IPS DF 4.7 (cell line): Measurements from ENCODE around the gene MPHOSPH10.
A peak's percentile ranks its signal among the peaks of the same experiment; 100 is the strongest.
"Not testable (repeated sequence)": the region's sequence is repeated elsewhere in the genome, so short reads cannot be mapped to it uniquely, and the experiment has no call there.

Experiments
- DNase-seq: peaks from one replicate; pipeline ENCODE4 v3.0.0-alpha.2; 2013; ENCODE audit warnings: low spot score; ENCODE audit errors: extremely low read depth

The MPHOSPH10 gene, protein sequence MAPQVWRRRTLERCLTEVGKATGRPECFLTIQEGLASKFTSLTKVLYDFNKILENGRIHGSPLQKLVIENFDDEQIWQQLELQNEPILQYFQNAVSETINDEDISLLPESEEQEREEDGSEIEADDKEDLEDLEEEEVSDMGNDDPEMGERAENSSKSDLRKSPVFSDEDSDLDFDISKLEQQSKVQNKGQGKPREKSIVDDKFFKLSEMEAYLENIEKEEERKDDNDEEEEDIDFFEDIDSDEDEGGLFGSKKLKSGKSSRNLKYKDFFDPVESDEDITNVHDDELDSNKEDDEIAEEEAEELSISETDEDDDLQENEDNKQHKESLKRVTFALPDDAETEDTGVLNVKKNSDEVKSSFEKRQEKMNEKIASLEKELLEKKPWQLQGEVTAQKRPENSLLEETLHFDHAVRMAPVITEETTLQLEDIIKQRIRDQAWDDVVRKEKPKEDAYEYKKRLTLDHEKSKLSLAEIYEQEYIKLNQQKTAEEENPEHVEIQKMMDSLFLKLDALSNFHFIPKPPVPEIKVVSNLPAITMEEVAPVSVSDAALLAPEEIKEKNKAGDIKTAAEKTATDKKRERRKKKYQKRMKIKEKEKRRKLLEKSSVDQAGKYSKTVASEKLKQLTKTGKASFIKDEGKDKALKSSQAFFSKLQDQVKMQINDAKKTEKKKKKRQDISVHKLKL

DNA sequence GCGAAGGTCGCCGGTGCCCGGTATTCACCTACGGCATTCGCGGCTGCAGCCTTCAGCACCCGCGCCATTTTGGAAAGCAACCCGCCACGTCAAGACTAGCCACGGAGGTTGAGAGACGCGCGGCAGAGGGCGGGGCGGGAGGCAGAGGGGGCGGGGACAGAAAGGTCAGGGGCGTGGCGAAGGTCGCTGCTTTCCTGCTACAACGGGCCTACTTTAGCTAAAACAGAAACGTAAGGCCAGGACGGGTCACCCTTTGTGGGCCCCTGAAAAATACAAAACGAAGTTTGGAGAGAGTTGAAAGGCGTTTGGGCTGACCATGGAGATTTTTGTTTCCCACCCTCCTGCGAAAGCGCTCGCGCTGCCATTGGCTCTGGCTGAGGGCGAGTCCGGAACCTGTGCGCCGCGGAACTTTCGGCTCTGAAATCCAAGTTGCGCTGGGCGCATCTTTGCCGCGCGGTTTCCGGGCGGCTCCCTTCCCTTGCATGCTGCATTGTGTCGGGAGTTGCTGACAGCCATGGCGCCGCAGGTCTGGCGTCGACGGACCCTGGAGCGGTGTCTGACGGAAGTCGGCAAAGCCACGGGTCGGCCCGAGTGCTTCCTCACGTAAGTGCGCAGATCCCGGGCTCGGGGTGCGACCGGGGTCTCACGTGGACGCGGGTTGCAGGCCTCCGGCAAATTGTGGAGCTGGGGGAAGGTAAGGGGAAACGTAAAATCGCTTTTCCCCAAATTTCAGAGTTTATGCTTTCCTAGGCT, at the start of gene MPHOSPH10, which contains the start of gene MCEE:
TSS of gene MPHOSPH10 (plus strand) at position 483 of the 753 bp plus-strand sequence. CDS start at position 515, 32 bp downstream.
TSS of gene MCEE (minus strand) at position 78 of the 753 bp plus-strand sequence. CDS start at position 68, 10 bp downstream.
- no peak for DNase-seq

DNA sequence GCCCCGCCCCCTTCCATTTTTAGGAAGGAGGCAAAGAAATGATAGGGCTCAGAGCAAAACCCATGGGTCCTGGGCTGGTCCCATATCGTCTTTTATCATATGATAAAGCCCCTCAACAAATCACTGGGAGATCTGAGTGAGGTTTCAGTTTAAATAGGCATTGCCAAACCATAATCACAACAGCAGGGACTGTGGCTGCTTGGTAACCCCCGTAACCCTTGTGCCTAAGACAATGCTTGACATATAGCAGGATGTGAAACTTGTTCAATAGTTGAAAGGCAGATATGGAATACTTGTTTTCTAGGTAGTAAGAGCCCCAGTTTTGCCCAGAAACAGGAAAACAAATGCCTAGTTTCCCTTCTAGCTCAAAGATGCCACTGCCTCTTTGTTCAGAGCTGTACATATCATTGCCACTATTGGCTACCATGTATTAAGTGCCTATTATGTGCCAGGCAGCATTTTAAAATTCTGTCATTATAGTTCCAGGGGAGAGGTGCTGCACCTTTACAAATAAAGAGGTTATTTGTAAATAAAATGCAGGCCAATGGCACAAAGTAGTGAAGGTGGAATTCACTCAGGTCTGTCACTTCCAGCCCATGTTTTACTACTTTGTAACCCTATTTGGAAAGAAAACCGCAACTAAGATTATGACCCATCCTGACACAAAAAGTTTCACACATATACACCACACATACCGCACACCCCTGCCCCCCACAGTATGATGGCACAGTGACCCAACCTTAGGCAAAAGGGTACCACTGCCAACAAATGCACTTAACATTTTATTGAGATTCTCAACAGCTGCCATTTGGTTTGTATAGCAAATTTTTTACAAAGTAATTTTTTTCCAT, 47.8 kb upstream of the MPHOSPH10 start:
- no peak for DNase-seq

DNA sequence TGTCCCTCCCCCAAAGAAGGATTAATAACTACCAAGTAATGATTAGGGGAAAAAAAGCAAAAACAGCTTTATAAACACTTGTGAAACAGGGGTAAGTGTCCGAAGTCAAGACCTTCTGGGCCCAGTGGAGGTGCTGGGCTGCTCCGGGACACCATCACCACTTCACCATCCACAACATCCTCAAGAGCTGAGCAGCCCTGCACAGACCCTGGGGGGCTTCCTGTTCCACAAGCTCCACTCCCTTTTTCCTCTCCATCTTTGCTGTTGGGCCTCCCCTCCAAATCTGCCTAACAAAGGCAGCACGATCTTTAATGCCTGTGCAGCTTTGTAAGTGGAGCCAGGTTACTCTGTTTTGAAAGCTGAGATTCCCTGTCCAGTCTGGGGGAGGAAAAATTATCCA, 47.1 kb upstream of the MPHOSPH10 start:
- DNase-seq = not testable (repeated sequence)

DNA sequence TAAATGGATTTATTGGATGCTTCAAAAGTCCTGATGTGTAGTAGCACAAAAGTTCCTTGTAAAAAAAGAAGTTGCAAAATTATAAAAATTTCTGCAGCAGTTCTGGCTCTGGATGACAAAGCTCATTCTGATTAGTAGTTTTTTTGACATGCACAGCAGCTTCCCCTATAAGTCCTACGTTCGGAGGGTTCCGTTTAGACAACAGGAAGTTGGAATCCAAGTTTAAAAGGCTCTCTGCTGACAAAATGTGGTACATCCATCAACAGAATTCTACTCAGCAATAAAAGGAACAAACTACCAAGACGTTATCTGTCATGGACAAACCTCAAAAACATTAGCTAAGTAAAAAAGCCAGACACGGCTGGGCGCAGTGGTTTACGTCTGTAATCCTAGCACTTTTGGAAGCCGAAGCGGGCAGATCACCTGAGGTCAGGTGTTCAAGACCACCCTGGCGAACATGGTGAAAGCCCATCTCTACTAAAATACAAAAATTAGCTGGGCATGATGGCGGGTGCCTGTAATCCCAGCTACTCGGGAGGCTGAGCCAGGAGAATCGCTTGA, 46.6 kb upstream of the MPHOSPH10 start:
- DNase-seq = not testable (repeated sequence)

DNA sequence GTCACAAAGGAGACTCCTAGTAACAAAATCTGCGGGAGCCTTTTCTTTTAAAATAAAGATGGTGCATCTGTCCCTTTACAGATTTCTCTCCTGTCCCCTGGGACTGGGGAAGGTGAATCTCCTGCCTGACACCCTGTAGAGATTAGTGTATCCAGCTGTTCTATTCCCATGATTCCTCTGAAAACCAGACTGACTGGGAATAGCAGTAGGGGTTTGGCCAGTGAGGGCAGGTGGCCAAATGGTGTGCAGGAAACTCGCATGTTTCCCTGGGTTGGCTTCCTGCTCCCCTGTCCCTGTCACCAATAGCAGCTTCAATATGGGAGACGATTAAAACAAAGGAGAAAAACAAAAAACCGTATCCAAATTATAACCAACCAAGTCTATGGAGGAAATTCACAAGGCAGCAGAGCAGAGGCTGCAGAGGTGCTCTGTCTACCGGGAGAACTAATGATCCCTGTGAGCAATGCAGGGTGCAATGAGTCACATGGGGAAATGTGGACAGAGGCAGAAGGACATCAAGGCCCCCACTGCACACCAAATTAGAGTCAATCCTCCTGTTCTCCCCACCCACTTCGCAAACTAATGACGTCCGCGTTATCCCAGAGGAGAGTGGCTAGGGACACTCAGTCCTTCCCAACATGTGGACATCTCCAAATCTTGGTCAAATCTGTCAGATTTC, 45.0 kb upstream of the MPHOSPH10 start:
- not testable (repeated sequence) for DNase-seq

DNA sequence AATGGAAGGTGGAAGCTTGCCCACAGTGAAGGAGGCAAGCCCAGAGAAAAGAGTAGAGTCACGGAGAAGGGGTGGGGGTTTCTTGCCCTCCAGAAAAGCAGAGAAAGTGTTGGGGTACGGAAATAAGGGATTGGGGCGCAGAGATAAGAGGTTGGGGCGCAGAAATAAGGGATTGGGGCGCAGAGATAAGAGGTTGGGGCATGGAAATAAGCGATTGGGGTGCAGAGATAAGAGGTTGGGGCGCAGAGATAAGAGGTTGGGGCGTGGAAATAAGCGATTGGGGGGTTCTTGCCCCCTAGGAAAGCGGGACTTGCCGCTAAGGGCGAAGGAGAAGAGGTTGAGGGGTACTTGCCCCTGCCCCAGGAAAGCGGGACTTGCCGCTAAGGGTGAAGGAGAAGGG, 41.0 kb upstream of the MPHOSPH10 start:
- DNase-seq = not testable (repeated sequence)

DNA sequence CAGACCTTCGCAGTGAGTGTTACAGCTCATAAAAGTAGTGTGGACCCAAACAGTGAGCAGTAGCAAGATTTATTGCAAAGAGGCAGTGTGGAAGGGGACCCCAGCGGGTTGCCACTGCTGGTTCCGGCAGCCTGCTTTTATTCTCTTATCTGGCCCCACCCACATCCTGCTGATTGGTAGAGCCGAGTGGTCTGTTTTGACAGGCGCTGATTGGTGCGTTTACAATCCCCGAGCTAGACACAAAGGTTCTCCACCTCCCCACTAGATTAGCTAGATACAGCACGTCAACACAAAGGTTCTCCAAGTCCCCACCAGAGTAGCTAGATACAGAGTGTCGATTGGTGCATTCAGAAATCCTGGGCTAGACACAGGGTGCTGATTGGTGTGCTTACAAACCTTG, 38.6 kb upstream of the MPHOSPH10 start:
- not testable (repeated sequence) for DNase-seq

DNA sequence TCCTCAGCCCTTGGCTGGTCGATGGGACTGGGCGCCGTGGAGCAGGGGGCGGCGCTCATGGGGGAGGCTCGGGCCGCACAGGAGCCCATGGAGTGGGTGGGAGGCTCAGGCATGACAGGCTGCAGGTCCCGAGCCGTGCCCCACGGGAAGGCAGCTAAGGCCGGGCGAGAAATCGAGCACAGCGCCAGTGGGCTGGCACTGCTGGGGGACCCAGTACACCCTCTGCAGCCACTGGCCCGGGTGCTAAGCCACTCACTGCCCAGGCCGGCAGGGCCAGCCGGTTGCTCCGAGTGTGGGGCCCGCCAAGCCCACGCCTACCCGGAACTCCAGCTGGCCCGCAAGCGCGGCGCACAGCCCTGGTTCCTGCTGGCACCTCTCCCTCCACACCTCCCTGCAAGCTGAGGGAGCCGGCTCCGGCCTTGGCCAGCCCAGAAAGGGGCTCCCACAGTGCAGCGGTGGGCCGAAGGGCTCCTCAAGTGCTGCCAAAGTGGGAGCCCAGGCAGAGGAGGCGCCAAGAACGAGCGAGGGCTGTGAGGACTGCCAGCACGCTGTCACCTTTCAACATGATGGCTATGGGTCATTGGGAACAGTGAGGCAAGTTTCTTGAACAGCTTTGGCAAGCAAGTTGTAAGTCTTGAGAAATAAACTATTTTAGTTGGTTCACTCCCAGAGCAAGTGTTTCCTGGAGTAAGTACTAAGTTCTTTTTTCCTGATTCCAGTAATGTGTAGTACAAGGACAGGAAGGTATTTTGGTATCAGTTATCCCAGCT, 37.8 kb upstream of the MPHOSPH10 start:
- DNase-seq = not testable (repeated sequence)

DNA sequence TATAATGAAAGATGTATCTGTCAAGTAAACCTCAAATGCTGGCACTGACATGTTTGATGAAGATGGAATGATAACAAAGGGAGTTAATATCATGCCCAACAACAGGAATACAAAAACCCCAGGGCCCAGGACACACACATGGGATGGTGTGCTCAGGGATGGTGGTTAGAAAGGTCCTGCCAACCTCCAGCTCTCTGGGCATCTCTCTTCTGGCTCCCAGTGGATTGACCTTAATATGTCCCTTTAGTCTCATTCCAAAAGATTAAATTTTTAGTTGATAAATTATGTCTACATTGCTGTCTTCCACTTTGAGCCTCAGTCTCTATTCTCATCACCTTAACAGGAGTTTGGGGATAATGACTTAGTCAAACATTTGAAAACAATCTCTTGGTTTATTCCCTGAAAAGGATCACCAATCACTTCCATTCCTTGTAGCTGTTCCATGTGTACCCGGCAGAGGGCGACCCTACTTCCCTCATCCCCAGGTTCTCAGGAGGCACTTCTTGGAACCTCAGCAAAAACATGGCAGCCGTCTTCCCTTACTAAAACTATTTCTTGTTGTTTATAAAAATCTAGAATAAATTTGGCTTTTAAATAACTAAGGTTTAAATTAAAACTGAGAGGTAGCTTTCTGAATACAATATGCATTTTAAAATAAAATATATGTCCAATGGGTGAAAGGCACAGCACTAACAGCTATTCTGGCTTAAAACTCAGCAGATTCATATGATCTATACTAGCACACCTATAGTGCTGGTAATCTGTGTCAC, 30.1 kb upstream of the MPHOSPH10 start:
- DNase-seq = peak; percentile 69

DNA sequence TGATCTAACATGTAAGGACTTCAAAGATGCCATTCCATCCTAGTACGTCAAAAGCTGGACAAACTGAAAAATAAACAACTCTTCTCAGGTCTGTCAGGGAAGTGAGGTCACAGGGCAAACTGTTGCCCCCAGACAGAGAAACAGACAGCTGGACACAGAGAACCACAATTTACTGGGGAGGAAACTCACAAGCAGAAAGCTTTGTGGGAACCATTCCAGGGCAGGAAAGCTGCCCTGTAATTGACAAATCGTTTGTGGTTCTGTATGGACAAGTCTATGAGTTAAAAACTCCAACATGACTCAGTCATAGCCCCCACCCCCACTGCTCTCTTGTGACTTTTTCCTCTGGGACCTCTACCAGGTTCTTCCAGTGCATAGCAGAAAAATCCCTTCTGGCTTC, 28.8 kb upstream of the MPHOSPH10 start:
- no peak for DNase-seq

DNA sequence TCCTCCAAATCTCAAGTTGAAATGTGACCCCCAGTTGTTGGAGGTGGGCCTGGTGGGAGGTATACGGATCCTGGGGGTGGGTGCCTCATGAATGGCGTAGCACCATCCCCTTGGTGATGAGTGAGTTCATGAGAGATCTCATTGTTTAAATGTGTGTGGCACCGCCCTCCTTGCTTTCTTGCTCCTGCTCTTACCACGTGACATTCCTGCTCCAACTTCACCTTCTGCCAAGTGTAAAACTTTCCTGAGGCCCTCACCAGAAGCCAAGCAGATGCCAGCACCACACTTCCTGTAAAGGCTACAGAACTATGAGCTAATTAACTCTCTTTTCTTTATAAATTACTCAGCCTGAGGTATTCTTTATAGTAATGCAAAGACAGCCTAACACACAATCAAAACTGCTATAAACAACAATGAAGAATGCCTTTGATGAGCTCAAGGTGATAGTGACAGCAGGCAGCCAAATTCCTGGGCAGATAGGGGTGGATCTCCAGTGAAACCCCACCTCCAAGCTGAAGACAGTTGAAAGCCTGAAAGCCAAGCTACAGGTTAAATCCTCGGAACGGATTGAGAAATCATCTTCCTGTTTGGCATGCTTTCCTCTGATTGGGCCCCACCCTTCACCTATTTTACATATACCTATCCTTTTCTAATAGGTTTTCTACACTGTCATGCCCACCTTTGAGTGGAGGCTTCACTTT, 27.3 kb upstream of the MPHOSPH10 start:
- peak; percentile 41 for DNase-seq

DNA sequence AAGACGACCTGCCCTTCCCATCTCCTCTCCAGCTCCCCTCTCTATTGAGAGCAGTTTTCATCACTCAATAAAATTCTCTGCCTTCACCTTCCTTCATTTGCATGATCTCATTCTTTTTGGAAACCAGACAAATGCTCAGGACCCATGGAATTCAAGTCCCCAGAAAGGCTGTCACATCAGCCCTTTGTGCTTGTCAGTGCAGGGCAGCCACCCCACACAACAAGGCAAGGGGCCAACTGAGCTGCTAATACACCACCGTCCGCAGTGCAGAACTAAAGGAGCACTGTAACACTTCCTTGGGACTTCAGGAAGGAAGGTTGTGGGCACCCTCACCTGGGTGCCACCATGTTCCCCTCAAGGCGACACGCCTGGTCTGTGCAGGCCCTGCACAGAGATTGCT, 26.6 kb upstream of the MPHOSPH10 start:
- DNase-seq = no peak

DNA sequence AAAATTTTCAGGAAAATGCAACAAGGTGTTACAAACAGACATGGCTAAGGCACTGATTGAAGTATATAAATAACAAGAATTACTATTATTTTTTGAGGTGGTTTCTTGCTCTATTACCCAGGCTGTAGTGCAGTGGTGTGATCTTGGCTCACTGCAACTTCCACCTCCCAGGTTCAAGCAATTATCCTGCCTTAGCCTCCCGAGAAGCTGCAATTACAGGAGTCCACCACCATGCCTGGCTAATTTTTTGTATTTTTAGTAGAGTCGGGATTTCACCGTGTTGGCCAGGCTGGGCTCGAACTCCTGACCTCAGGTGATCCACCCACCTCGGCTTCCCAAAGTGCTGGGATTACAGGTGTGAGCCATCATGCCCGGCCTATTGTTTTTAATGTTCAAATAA, 24.0 kb upstream of the MPHOSPH10 start:
- DNase-seq = not testable (repeated sequence)

DNA sequence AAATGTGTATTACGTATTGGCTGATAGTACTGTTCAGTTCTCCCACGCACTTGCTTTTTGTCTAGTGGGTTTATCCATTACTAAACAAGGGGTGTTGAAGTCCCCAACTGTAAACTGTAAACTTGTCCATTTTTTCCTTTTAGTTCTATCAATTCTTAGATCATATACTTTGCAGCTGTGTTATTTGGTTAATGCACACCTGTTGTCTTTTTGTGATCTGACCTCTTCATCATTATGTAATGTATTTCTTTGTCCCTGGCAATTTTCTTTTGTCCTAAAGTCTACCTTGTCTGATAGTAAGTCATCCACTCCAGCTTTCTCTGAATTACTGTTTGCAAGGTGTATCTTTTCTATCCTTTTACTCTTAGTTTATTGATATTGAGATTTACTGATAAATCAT, 22.3 kb upstream of the MPHOSPH10 start:
- no peak for DNase-seq

DNA sequence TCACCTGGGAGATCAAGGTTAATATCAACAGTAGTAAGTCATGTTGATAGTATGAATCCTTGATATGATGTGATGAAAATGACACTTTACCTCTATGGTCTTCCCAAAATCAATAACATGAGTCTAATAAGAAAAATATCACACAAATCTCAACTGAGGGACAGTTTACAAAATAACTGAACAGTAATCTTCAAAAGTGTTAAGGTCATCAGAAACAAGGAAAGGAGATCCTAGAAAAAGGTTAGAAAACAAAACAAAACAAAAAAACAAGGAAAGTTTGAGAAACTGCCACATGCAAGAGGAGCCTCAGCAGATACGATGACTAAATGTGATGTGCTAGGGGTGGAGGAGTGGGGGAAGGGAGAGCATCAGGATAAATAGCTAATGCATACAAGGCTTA, 16.6 kb upstream of the MPHOSPH10 start:
- DNase-seq = no peak

DNA sequence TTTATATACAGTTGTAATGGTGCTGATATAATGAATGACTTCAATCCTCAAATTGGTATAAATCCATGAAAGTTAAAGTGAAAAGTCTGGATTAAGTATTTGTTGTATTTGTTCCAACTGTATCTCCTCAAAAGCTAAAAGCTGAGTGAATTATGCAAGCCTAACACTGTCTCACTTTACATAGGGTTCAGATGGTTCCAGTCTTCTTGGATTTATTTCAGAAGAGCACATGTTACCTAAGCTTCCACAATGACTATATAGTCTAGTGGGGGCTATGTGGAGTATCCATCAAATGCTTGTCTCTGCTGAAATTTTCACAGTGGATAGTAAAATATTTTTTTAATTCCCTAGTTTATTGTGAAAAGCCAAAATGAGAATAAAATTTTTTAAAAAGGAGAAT, 13.4 kb upstream of the MPHOSPH10 start:
- DNase-seq = no peak

DNA sequence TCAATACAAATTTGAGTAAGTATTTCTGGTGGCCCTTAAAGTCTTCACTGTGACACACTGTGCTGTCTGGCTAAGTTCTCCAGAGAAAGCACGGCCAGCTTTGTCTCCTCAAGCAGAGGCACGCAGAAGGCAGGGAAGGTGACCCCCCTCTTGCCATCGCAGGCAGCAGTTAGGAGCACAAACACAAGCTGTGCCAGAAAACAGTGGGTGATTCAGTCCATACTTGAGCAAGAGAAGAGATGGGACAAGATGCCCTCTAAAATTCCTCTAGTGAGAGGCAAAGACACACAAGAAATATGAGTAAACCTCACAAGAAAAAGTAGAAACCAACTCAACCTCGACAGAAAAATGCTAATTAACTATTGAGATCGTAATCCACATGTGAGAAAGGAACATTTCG, 10.2 kb upstream of the MPHOSPH10 start:
- no peak for DNase-seq

DNA sequence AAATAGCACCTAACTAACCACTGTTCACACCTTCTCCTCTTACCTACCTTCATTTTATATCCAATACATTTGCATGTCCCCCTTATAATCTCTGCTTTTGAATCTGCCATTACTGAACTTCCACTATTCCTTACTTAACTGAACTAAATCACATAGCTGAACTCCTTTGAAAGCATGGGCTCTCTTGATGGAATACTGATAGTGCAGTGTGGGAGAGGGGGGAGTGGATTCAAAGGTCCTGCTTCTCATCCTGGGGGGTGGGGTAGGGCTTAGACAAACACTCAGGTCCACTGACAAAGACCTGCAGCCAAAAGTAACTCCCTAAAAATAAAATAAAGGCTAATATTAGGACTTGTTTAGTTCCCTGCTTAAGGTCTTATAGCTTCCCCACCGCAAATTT, 9.0 kb upstream of the MPHOSPH10 start:
- DNase-seq = no peak
